ENCODE data around the gene INO80E. TPM values are rescaled to one million over a fixed set of nuclear protein-coding genes. Genes with fewer than 3 reads are reported as not detected.

The INO80E gene
- total and polyA plus RNA-seq, 2 donors (not counting 3 experiments of a cell fraction or from before 2014, with no cell fraction given), result 42.7 to 76.4 TPM

DNA sequence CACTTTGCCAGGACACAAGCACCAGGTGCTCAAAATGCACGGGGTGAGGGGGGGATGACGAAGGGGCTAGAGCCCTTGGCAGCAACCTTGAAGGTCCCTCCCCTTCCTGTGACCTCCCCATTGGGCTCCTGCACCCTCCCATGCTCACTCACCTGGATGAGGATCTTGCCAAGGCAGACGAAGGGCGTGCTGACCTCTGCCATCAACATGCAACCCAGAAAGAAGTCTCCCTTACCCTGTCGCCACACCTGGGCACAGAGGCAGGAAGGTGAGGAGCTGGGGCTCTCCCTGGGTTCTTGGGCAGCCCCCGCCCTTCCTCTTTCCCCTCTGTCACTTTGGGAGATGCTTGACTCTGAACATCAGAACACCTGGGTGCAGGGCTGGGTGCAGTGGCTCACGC is 29.5 kb downstream of the INO80E start:
- Histone ChIP-seq H3K9me3 (replicated peaks; ENCODE audit: control insufficient read depth, insufficient read depth, low read length) (no peaks in the 10 kb centered on the region), H2AFZ (ENCODE audit: low read depth, low read length) (no peak overlapping the region), H3K36me3 (ENCODE audit: control insufficient read depth in 2 of 2, extremely low read depth in 1 of 2, insufficient read depth in 2 of 2, low read length in 2 of 2) (no peaks in the 10 kb centered on the region), H3K79me2 (ENCODE audit: control insufficient read depth, insufficient read depth, low read length) (no peaks in the 10 kb centered on the region), H4K20me1 (replicated peaks; ENCODE audit: control insufficient read depth, extremely low read depth, insufficient read depth, low read length) (no peaks in the 10 kb centered on the region), H3K9ac (replicated peaks; ENCODE audit: extremely low read depth, insufficient read depth, low read length) (no peak overlapping the region), H3K4me3 (replicated peaks in 1 of 3; ENCODE audit: insufficient read depth in 1 of 3, low read depth in 1 of 3, low read length in 3 of 3) (no peak overlapping the region), H3K4me1 (ENCODE audit: control insufficient read depth, extremely low read depth, insufficient read depth, low read length) (no peaks in the 10 kb centered on the region), H3K4me2 (ENCODE audit: insufficient read depth, low read length) (no peak overlapping the region), H3K27ac (ENCODE audit: insufficient read depth, low read depth, low read length) (no peak overlapping the region), H3K9me1 (replicated peaks; ENCODE audit: control insufficient read depth, extremely low read depth, insufficient read depth, low read length) (no peaks in the 10 kb centered on the region), H3K27me3 (ENCODE audit: control insufficient read depth in 2 of 2, insufficient read depth in 2 of 2, low read length in 2 of 2) (peaks cover 8 to 12% of the 10 kb centered on the region in 2 experiments)
- POLR2A ChIA-PET, result no interaction called here
- no TSS peak for BruUV-seq (replicated peaks)
- CTCF ChIA-PET, result no interaction called here
- TF ChIP-seq POLR2A (IDR thresholded peaks at IDR 0.05; ENCODE audit: low read depth, low read length), result no peak
- no peak for TF ChIP-seq GATA2 (IDR thresholded peaks at IDR 0.05; ENCODE audit: insufficient read depth, insufficient read length, low read depth, low read length)
- TF ChIP-seq, protein P1, sequence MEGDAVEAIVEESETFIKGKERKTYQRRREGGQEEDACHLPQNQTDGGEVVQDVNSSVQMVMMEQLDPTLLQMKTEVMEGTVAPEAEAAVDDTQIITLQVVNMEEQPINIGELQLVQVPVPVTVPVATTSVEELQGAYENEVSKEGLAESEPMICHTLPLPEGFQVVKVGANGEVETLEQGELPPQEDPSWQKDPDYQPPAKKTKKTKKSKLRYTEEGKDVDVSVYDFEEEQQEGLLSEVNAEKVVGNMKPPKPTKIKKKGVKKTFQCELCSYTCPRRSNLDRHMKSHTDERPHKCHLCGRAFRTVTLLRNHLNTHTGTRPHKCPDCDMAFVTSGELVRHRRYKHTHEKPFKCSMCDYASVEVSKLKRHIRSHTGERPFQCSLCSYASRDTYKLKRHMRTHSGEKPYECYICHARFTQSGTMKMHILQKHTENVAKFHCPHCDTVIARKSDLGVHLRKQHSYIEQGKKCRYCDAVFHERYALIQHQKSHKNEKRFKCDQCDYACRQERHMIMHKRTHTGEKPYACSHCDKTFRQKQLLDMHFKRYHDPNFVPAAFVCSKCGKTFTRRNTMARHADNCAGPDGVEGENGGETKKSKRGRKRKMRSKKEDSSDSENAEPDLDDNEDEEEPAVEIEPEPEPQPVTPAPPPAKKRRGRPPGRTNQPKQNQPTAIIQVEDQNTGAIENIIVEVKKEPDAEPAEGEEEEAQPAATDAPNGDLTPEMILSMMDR (IDR thresholded peaks at IDR 0.05; ENCODE audit: extremely low read depth in 1 of 2, insufficient read depth in 1 of 2, low read depth in 1 of 2, low read length in 2 of 2), result no peak
- no peak for TF ChIP-seq MYC (IDR thresholded peaks at IDR 0.05; ENCODE audit: low read depth, low read length)
- TF ChIP-seq POLR2AphosphoS5 (IDR thresholded peaks at IDR 0.05; ENCODE audit: insufficient read depth, low read depth, low read length), result no peak
- TF ChIP-seq JUN (IDR thresholded peaks at IDR 0.05; ENCODE audit: borderline replicate concordance, insufficient read depth, insufficient read length, low read depth), result no peak
- no peak for TF ChIP-seq MAX (IDR thresholded peaks at IDR 0.05; ENCODE audit: insufficient read depth, insufficient read length)
- no peak for TF ChIP-seq FOS (IDR thresholded peaks at IDR 0.05; ENCODE audit: borderline replicate concordance, insufficient read depth, low read length)
- no peak for TF ChIP-seq EZH2 (IDR thresholded peaks at IDR 0.05; ENCODE audit: borderline replicate concordance, low read depth, low read length, severe bottlenecking)
- FAIRE-seq (no peak), DNase-seq (ENCODE audit: low read depth, low spot score) (no peak)
- dilution Hi-C loops (cut with MboI; ENCODE audit: extremely low pct_ligation_motif_present, low sequenced_read_pairs), result no loop called here
- intact Hi-C loops (cut with micrococcal nuclease), result no loop called here

Data from endothelial cell of umbilical vein (primary cell).